Measurements from ENCODE around the gene TRIM29.

Gene TRIM29

DNA sequence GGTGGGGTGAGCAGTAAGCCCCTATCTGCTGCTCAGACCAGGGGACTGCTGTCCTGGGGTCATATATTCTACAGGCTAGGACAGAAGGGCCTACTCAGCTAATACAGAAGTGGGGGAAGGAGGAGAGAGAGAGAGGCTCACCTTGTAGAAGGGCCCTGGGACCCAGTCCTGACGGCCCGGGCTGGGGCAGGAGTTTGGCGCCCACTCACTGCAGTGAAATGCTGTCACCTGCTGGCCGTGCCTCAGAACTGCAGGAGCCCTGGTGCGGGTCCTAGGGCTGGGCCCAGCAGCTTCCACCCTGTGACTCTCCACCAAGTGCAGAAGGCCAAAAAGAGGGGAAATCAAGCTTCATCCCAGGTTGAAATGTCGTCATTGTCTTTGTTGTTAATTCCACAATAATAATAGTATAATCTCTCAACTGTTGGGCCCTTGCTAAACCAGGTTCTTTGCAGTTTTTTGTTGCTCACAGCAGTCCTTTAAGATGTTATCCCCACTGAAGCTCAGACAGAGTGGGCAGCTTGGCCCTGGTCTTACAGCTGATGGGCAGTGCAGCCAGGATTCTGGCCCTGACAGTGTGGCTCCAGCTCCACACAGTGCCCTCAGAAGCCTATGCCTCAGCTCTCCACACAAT lies 29.6 kb downstream of the TRIM29 start (continued):
- TF ChIP-seq TOX (CRISPR knock-in tag; IDR thresholded peaks at IDR 0.05; ENCODE audit: borderline replicate concordance) (no peak), ZNF70 (CRISPR knock-in tag; IDR thresholded peaks at IDR 0.05) (no peak), BACH2 (CRISPR knock-in tag; IDR thresholded peaks at IDR 0.05; ENCODE audit: borderline replicate concordance) (no peak), ISL1 (CRISPR knock-in tag; IDR thresholded peaks at IDR 0.05) (no peak)

DNA sequence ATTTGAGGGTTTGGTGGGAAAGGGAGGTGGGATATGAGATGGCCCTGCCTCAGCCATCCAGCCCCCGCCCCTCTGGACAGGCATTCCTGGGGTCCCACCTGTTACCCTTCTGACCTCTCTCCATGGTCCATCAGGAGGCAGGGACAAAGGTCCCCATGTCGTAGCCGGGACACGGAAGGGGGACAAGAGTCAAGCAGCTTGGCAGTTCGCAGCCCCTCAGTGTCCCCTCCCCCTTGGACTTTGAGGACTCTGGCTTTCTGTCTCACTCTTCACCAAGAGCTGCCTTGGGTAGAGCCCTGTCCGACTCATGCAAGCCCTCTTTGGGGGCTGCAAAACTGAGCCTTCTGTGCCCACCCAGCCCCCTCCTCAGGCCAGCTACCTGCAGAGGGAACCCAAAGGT lies 30.2 kb downstream of the TRIM29 start:
- TF ChIP-seq, protein P1, sequence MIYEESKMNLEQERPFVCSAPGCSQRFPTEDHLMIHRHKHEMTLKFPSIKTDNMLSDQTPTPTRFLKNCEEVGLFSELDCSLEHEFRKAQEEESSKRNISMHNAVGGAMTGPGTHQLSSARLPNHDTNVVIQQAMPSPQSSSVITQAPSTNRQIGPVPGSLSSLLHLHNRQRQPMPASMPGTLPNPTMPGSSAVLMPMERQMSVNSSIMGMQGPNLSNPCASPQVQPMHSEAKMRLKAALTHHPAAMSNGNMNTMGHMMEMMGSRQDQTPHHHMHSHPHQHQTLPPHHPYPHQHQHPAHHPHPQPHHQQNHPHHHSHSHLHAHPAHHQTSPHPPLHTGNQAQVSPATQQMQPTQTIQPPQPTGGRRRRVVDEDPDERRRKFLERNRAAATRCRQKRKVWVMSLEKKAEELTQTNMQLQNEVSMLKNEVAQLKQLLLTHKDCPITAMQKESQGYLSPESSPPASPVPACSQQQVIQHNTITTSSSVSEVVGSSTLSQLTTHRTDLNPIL (CRISPR knock-in tag; IDR thresholded peaks at IDR 0.05; ENCODE audit: low read depth), result no peak
- TF ChIP-seq PPARA (CRISPR knock-in tag; IDR thresholded peaks at IDR 0.05; ENCODE audit: borderline replicate concordance), result no peak
- no peak for TF ChIP-seq ZFP3 (CRISPR knock-in tag; IDR thresholded peaks at IDR 0.05)
- TF ChIP-seq, protein P2, sequence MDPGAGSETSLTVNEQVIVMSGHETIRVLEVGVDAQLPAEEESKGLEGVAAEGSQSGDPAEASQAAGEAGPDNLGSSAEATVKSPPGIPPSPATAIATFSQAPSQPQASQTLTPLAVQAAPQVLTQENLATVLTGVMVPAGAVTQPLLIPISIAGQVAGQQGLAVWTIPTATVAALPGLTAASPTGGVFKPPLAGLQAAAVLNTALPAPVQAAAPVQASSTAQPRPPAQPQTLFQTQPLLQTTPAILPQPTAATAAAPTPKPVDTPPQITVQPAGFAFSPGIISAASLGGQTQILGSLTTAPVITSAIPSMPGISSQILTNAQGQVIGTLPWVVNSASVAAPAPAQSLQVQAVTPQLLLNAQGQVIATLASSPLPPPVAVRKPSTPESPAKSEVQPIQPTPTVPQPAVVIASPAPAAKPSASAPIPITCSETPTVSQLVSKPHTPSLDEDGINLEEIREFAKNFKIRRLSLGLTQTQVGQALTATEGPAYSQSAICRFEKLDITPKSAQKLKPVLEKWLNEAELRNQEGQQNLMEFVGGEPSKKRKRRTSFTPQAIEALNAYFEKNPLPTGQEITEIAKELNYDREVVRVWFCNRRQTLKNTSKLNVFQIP (CRISPR knock-in tag; IDR thresholded peaks at IDR 0.05; ENCODE audit: borderline replicate concordance, low read depth), result no peak
- ATAC-seq, result no peak

GRCh38 chr11:120106354-120107150 lies 31.4 kb downstream of the TRIM29 start:
- no peak for ATAC-seq
- TF ChIP-seq ZFP30 (CRISPR knock-in tag; IDR thresholded peaks at IDR 0.05) (no peak), TOX (CRISPR knock-in tag; IDR thresholded peaks at IDR 0.05; ENCODE audit: borderline replicate concordance) (no peak), ZFP3 (CRISPR knock-in tag; IDR thresholded peaks at IDR 0.05) (no peak), ZNF565 (CRISPR knock-in tag; conservative IDR thresholded peaks at IDR 0.05; ENCODE audit: low read depth) (no peak), CSRNP3 (CRISPR knock-in tag; IDR thresholded peaks at IDR 0.05) (no peak)
- TF ChIP-seq, protein P2 (CRISPR knock-in tag; IDR thresholded peaks at IDR 0.05; ENCODE audit: borderline replicate concordance, low read depth), result no peak

DNA sequence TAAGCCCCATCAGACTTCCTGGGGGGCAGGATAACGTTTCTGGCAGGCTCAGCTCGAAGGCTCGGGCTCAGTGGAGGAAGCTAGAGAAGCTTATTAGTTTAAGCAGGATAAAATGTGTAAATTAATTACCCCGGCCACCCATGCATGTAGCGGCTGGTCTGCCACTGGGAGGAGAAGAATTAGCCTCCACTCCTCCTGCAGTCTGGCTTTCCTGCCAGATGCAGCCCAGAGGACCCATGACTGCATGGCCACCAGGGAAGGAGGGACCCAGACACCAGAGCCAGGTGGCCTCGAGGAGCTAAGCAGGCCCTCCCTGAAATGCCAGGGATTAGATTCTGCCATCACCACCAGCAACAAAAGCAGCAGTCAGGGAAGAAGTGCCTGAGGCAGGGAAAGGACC lies 32.3 kb downstream of the TRIM29 start:
- TF ChIP-seq CSRNP3 (CRISPR knock-in tag; IDR thresholded peaks at IDR 0.05), result no peak
- TF ChIP-seq ZNF70 (CRISPR knock-in tag; IDR thresholded peaks at IDR 0.05), result peak; percentile 69; the same call in 1 of the 2 replicates
- peak; percentile 26; the same call in 1 of the 2 replicates for TF ChIP-seq TCF4 (CRISPR knock-in tag; IDR thresholded peaks at IDR 0.05; ENCODE audit: borderline replicate concordance)
- TF ChIP-seq BACH2 (CRISPR knock-in tag; IDR thresholded peaks at IDR 0.05; ENCODE audit: borderline replicate concordance), result no peak
- no peak for ATAC-seq

GRCh38 chr11:120104041-120104565 lies 33.8 kb downstream of the TRIM29 start:
- no peak for ATAC-seq
- TF ChIP-seq ZC3H10 (CRISPR knock-in tag; IDR thresholded peaks at IDR 0.05) (no peak), TOX (CRISPR knock-in tag; IDR thresholded peaks at IDR 0.05; ENCODE audit: borderline replicate concordance) (no peak), ZNF70 (CRISPR knock-in tag; IDR thresholded peaks at IDR 0.05) (no peak), BACH2 (CRISPR knock-in tag; IDR thresholded peaks at IDR 0.05; ENCODE audit: borderline replicate concordance) (no peak), CSRNP3 (CRISPR knock-in tag; IDR thresholded peaks at IDR 0.05) (no peak), ARNTL (CRISPR knock-in tag; IDR thresholded peaks at IDR 0.05; ENCODE audit: borderline replicate concordance, low read depth) (no peak)
- TF ChIP-seq, protein P3, sequence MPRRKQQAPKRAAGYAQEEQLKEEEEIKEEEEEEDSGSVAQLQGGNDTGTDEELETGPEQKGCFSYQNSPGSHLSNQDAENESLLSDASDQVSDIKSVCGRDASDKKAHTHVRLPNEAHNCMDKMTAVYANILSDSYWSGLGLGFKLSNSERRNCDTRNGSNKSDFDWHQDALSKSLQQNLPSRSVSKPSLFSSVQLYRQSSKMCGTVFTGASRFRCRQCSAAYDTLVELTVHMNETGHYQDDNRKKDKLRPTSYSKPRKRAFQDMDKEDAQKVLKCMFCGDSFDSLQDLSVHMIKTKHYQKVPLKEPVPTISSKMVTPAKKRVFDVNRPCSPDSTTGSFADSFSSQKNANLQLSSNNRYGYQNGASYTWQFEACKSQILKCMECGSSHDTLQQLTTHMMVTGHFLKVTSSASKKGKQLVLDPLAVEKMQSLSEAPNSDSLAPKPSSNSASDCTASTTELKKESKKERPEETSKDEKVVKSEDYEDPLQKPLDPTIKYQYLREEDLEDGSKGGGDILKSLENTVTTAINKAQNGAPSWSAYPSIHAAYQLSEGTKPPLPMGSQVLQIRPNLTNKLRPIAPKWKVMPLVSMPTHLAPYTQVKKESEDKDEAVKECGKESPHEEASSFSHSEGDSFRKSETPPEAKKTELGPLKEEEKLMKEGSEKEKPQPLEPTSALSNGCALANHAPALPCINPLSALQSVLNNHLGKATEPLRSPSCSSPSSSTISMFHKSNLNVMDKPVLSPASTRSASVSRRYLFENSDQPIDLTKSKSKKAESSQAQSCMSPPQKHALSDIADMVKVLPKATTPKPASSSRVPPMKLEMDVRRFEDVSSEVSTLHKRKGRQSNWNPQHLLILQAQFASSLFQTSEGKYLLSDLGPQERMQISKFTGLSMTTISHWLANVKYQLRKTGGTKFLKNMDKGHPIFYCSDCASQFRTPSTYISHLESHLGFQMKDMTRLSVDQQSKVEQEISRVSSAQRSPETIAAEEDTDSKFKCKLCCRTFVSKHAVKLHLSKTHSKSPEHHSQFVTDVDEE (CRISPR knock-in tag; IDR thresholded peaks at IDR 0.05), result no peak
- TF ChIP-seq, protein P2 (CRISPR knock-in tag; IDR thresholded peaks at IDR 0.05; ENCODE audit: borderline replicate concordance, low read depth), result no peak

Data from SK-N-SH treated with all-trans-retinoic acid at 6 μM for 48 hours (cell line).